ENCODE measurements around the gene PNMT. TPM values are rescaled to one million over a fixed set of nuclear protein-coding genes. Genes with fewer than 3 reads are reported as not detected.
"Not testable (repeated sequence)": the region's sequence is repeated elsewhere in the genome, so short reads cannot be mapped to it uniquely, and the experiment has no call there.

Gene PNMT
- polyA plus RNA-seq, 2 donors, result 1.8 to 2.2 TPM

GRCh38 chr17:39706383-39706782, 38.1 kb downstream of the PNMT start:
- 50 to 51% methylated on average over 8 of the region's 8 CpGs for WGBS, 2 donors
- no peaks in the 10 kb centered on the region for H3K9me3 ChIP-seq (ENCODE audit: control insufficient read depth in 2 of 2, insufficient read depth in 1 of 2, low read depth in 1 of 2, low read length in 1 of 2)
- peak overlapping the region; percentile 94 to 95 for H3K27ac ChIP-seq (ENCODE audit: low read depth in 2 of 2, low read length in 1 of 2)
- H3K36me3 ChIP-seq (ENCODE audit: control insufficient read depth in 2 of 2, insufficient read depth in 2 of 2, low read length in 1 of 2), result peaks cover 8 to 28% of the 10 kb centered on the region in 2 donors
- H3K4me3 ChIP-seq (ENCODE audit: low read depth in 1 of 2, low read length in 2 of 2), result peak overlapping the region in 1 of 2 donors; percentile 9
- H3K27me3 ChIP-seq (ENCODE audit: control insufficient read depth in 1 of 2, insufficient read depth in 2 of 2, low read length in 2 of 2), result no peaks in the 10 kb centered on the region
- peaks cover 7 to 36% of the 10 kb centered on the region in 2 donors for H3K4me1 ChIP-seq (ENCODE audit: control insufficient read depth in 2 of 2, insufficient read depth in 2 of 2, low read length in 1 of 2)

- 45 to 57% methylated on average over 7 of the region's 7 CpGs for WGBS, 2 donors
- Histone ChIP-seq H3K9me3 (ENCODE audit: control insufficient read depth in 2 of 2, insufficient read depth in 1 of 2, low read depth in 1 of 2, low read length in 1 of 2) (no peaks in the 10 kb centered on the region), H3K4me1 (ENCODE audit: control insufficient read depth in 2 of 2, insufficient read depth in 2 of 2, low read length in 1 of 2) (peaks cover 7 to 31% of the 10 kb centered on the region in 2 donors), H3K27me3 (ENCODE audit: control insufficient read depth in 1 of 2, insufficient read depth in 2 of 2, low read length in 2 of 2) (no peaks in the 10 kb centered on the region), H3K36me3 (ENCODE audit: control insufficient read depth in 2 of 2, insufficient read depth in 2 of 2, low read length in 1 of 2) (peaks cover 10 to 32% of the 10 kb centered on the region in 2 donors), H3K27ac (ENCODE audit: low read depth in 2 of 2, low read length in 1 of 2) (peak overlapping the region; percentile 94 to 95), H3K4me3 (ENCODE audit: low read depth in 1 of 2, low read length in 2 of 2) (no peak overlapping the region)
Measured at GRCh38 chr17:39706921-39707337, 38.7 kb downstream of the PNMT start.

GRCh38 chr17:39709319-39709997, 41.2 kb downstream of the PNMT start:
- Histone ChIP-seq H3K4me1 (ENCODE audit: control insufficient read depth in 2 of 2, insufficient read depth in 2 of 2, low read length in 1 of 2) (peaks cover 7 to 27% of the 10 kb centered on the region in 2 donors), H3K27ac (ENCODE audit: low read depth in 2 of 2, low read length in 1 of 2) (no peak overlapping the region), H3K4me3 (ENCODE audit: low read depth in 1 of 2, low read length in 2 of 2) (no peak overlapping the region), H3K9me3 (ENCODE audit: control insufficient read depth in 2 of 2, insufficient read depth in 1 of 2, low read depth in 1 of 2, low read length in 1 of 2) (no peaks in the 10 kb centered on the region), H3K27me3 (ENCODE audit: control insufficient read depth in 1 of 2, insufficient read depth in 2 of 2, low read length in 2 of 2) (no peaks in the 10 kb centered on the region), H3K36me3 (ENCODE audit: control insufficient read depth in 2 of 2, insufficient read depth in 2 of 2, low read length in 1 of 2) (peaks cover 14 to 39% of the 10 kb centered on the region in 2 donors)
- WGBS, 2 donors, result 83 to 90% methylated on average over 14 of the region's 14 CpGs

- WGBS, 2 donors, result 87 to 88% methylated on average over 20 of the region's 20 CpGs
- no peak overlapping the region for H3K27ac ChIP-seq (ENCODE audit: low read depth in 2 of 2, low read length in 1 of 2)
Measured at GRCh38 chr17:39709998-39710964, 42.0 kb downstream of the PNMT start.

GRCh38 chr17:39711071-39711470, 42.8 kb downstream of the PNMT start:
- WGBS, 2 donors, result 84 to 87% methylated on average over 11 of the region's 11 CpGs
- not testable (repeated sequence) for H3K4me3 ChIP-seq (ENCODE audit: low read depth in 1 of 2, low read length in 2 of 2); H3K27ac ChIP-seq (ENCODE audit: low read depth in 2 of 2, low read length in 1 of 2); H3K9me3 ChIP-seq (ENCODE audit: control insufficient read depth in 2 of 2, insufficient read depth in 1 of 2, low read depth in 1 of 2, low read length in 1 of 2); H3K27me3 ChIP-seq (ENCODE audit: control insufficient read depth in 1 of 2, insufficient read depth in 2 of 2, low read length in 2 of 2)
- peaks cover 8 to 22% of the 10 kb centered on the region in 2 donors for H3K4me1 ChIP-seq (ENCODE audit: control insufficient read depth in 2 of 2, insufficient read depth in 2 of 2, low read length in 1 of 2)
- H3K36me3 ChIP-seq (ENCODE audit: control insufficient read depth in 2 of 2, insufficient read depth in 2 of 2, low read length in 1 of 2), result peaks cover 14 to 49% of the 10 kb centered on the region in 2 donors

More at GRCh38 chr17:39709998-39710964, 42.0 kb downstream of the PNMT start:
- H3K9me3 ChIP-seq (ENCODE audit: control insufficient read depth in 2 of 2, insufficient read depth in 1 of 2, low read depth in 1 of 2, low read length in 1 of 2), result no peaks in the 10 kb centered on the region
- H3K4me1 ChIP-seq (ENCODE audit: control insufficient read depth in 2 of 2, insufficient read depth in 2 of 2, low read length in 1 of 2), result peaks cover 9 to 19% of the 10 kb centered on the region in 2 donors
- peaks cover 14 to 43% of the 10 kb centered on the region in 2 donors for H3K36me3 ChIP-seq (ENCODE audit: control insufficient read depth in 2 of 2, insufficient read depth in 2 of 2, low read length in 1 of 2)
- no peak overlapping the region for H3K4me3 ChIP-seq (ENCODE audit: low read depth in 1 of 2, low read length in 2 of 2)
- H3K27me3 ChIP-seq (ENCODE audit: control insufficient read depth in 1 of 2, insufficient read depth in 2 of 2, low read length in 2 of 2), result no peaks in the 10 kb centered on the region

- H3K4me3 ChIP-seq (ENCODE audit: low read depth in 1 of 2, low read length in 2 of 2), result no peak overlapping the region
- no peaks in the 10 kb centered on the region for H3K9me3 ChIP-seq (ENCODE audit: control insufficient read depth in 2 of 2, insufficient read depth in 1 of 2, low read depth in 1 of 2, low read length in 1 of 2)
- peaks cover 5 to 17% of the 10 kb centered on the region in 2 donors for H3K4me1 ChIP-seq (ENCODE audit: control insufficient read depth in 2 of 2, insufficient read depth in 2 of 2, low read length in 1 of 2)
- H3K27ac ChIP-seq (ENCODE audit: low read depth in 2 of 2, low read length in 1 of 2), result no peak overlapping the region
- 91 to 92% methylated on average over 10 of the region's 10 CpGs for WGBS, 2 donors
- H3K27me3 ChIP-seq (ENCODE audit: control insufficient read depth in 1 of 2, insufficient read depth in 2 of 2, low read length in 2 of 2), result no peaks in the 10 kb centered on the region
- H3K36me3 ChIP-seq (ENCODE audit: control insufficient read depth in 2 of 2, insufficient read depth in 2 of 2, low read length in 1 of 2), result peaks cover 14 to 53% of the 10 kb centered on the region in 2 donors
Measured at GRCh38 chr17:39711851-39712250, 43.6 kb downstream of the PNMT start.

GRCh38 chr17:39714234-39714633, 46.0 kb downstream of the PNMT start:
- Histone ChIP-seq H3K4me3 (ENCODE audit: low read depth in 1 of 2, low read length in 2 of 2) (no peak overlapping the region), H3K4me1 (ENCODE audit: control insufficient read depth in 2 of 2, insufficient read depth in 2 of 2, low read length in 1 of 2) (peaks cover 9 to 13% of the 10 kb centered on the region in 2 donors), H3K9me3 (ENCODE audit: control insufficient read depth in 2 of 2, insufficient read depth in 1 of 2, low read depth in 1 of 2, low read length in 1 of 2) (no peaks in the 10 kb centered on the region), H3K36me3 (ENCODE audit: control insufficient read depth in 2 of 2, insufficient read depth in 2 of 2, low read length in 1 of 2) (peaks cover 17 to 39% of the 10 kb centered on the region in 2 donors), H3K27me3 (ENCODE audit: control insufficient read depth in 1 of 2, insufficient read depth in 2 of 2, low read length in 2 of 2) (no peaks in the 10 kb centered on the region), H3K27ac (ENCODE audit: low read depth in 2 of 2, low read length in 1 of 2) (no peak overlapping the region)
- WGBS, 2 donors, result 94% methylated on average over 4 of the region's 4 CpGs

- Histone ChIP-seq H3K4me1 (ENCODE audit: control insufficient read depth in 2 of 2, insufficient read depth in 2 of 2, low read length in 1 of 2) (peaks cover 9 to 13% of the 10 kb centered on the region in 2 donors), H3K4me3 (ENCODE audit: low read depth in 1 of 2, low read length in 2 of 2) (no peak overlapping the region), H3K36me3 (ENCODE audit: control insufficient read depth in 2 of 2, insufficient read depth in 2 of 2, low read length in 1 of 2) (peaks cover 17 to 40% of the 10 kb centered on the region in 2 donors), H3K9me3 (ENCODE audit: control insufficient read depth in 2 of 2, insufficient read depth in 1 of 2, low read depth in 1 of 2, low read length in 1 of 2) (no peaks in the 10 kb centered on the region), H3K27me3 (ENCODE audit: control insufficient read depth in 1 of 2, insufficient read depth in 2 of 2, low read length in 2 of 2) (no peaks in the 10 kb centered on the region), H3K27ac (ENCODE audit: low read depth in 2 of 2, low read length in 1 of 2) (peak overlapping the region; percentile 95 to 96)
- WGBS, 2 donors, result 65 to 72% methylated on average over 18 of the region's 18 CpGs
Measured at GRCh38 chr17:39715375-39716072, 47.3 kb downstream of the PNMT start.

Data from esophagus (tissue), 2 donors.